NCI-H446 treated with DMSO at 0.1 percent for 48 hours (cell line): ENCODE results near the gene EPN1.
A peak's percentile ranks its signal among the peaks of the same experiment; 100 is the strongest.

ENCODE experiments used
- DNase-seq: peaks from one replicate; lab custom pipeline; 2025; lab: John Stamatoyannopoulos, UW

Gene EPN1

GRCh38 chr19:55646889-55647731 lies 27.9 kb upstream of the EPN1 start:
- no peak for DNase-seq

GRCh38 chr19:55647732-55648584 lies 27.1 kb upstream of the EPN1 start, which contains the start of gene CCDC106:
TSS of gene CCDC106 (plus strand) at chr19:55648212. CDS start at chr19:55649047, 835 bp downstream.
- DNase-seq, result peak; percentile 81

- no peak for DNase-seq
Observed at GRCh38 chr19:55648585-55649267, 26.3 kb upstream of the EPN1 start.

- DNase-seq, result no peak
Observed at GRCh38 chr19:55649268-55650125, 25.5 kb upstream of the EPN1 start.

GRCh38 chr19:55650126-55650557 lies 24.9 kb upstream of the EPN1 start:
- no peak for DNase-seq

GRCh38 chr19:55650602-55651230 lies 24.3 kb upstream of the EPN1 start:
- DNase-seq, result no peak

GRCh38 chr19:55651236-55651635 lies 23.8 kb upstream of the EPN1 start:
- DNase-seq, result no peak

- DNase-seq, result no peak
Observed at GRCh38 chr19:55652311-55653128, 22.5 kb upstream of the EPN1 start.

GRCh38 chr19:55653651-55654322 lies 21.2 kb upstream of the EPN1 start:
- DNase-seq, result peak; percentile 98

- DNase-seq, result peak; percentile 98
Observed at GRCh38 chr19:55654323-55654867, 20.6 kb upstream of the EPN1 start.

- DNase-seq, result peak; percentile 96
Observed at GRCh38 chr19:55654868-55655647, 20.0 kb upstream of the EPN1 start, which contains the start of gene U2AF2. TSS of gene U2AF2 (plus strand) at chr19:55655035. CDS start at chr19:55655105, 70 bp downstream.

- no peak for DNase-seq
Observed at GRCh38 chr19:55655648-55656040, 19.4 kb upstream of the EPN1 start.

GRCh38 chr19:55656552-55656951 lies 18.5 kb upstream of the EPN1 start:
- no peak for DNase-seq

GRCh38 chr19:55656988-55657747 lies 17.9 kb upstream of the EPN1 start:
- DNase-seq, result no peak

- DNase-seq, result no peak
Observed at GRCh38 chr19:55658846-55659459, 16.1 kb upstream of the EPN1 start.

- DNase-seq, result no peak
Observed at GRCh38 chr19:55659822-55660221, 15.2 kb upstream of the EPN1 start.

GRCh38 chr19:55660404-55660803 lies 14.6 kb upstream of the EPN1 start:
- DNase-seq, result no peak
